ENCODE measurements around the gene PIK3AP1. TPM values are rescaled to one million over a fixed set of nuclear protein-coding genes. Genes with fewer than 3 reads are reported as not detected.
"Not testable (repeated sequence)": the region's sequence is repeated elsewhere in the genome, so short reads cannot be mapped to it uniquely, and the experiment has no call there.

PIK3AP1 gene

DNA sequence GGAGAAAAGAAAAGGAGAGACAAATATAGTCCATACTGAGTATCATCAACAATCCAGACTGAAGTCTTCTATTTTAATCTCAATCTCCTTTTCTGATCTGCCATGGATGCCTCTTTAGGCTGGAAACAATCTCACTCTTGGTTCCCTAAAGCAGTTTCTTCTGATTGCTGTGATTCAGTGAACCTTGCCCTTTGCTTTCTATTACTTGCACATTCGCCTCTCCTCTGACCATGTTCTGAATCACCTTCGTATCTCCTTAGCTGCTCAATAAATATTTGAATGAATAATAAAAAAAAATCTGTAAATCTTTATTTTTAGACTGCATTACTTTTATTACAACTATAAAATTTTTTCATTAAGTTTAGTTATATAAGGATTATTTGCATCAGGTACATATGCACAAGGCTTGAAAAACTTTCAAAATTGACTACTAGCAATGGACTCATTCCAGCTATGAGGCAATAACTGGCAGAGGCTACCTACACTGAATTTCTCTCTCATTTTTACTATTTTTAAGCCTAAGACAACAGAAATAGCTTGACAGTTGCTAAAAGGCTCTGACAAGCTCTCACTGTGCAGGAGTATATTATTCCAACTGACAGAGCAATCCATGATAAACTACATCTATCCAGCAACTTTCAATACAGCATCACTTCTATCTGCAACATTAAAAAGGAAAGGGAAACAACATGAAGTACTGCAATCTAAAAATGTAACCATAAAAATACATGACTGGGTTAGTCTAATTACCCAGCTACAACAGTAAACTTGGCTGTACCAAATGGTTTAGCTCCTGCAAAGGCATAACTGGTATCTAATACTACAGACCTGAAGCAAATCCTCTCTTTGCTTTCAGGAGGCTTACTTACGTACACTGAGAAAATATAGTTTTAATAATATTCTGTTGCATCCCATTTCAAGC is 159.1 kb downstream of the PIK3AP1 start:
- H3K36me3 ChIP-seq (ENCODE audit: insufficient read depth, low read length) = peaks cover 45% of the 10 kb centered on the region
- H3K9me3 ChIP-seq (replicated peaks; ENCODE audit: low read length) = no peaks in the 10 kb centered on the region
- H3K4me3 ChIP-seq (ENCODE audit: low read length) = no peak overlapping the region
- no peak overlapping the region for H3K9ac ChIP-seq (ENCODE audit: low read depth, low read length)
- no peak overlapping the region for H3K4me2 ChIP-seq (ENCODE audit: low read length)
- H3K4me1 ChIP-seq (ENCODE audit: control insufficient read depth, insufficient read depth, low read length) = peaks cover 14% of the 10 kb centered on the region
- no peaks in the 10 kb centered on the region for H3K27me3 ChIP-seq (ENCODE audit: control insufficient read depth, insufficient read depth, low read length)

DNA sequence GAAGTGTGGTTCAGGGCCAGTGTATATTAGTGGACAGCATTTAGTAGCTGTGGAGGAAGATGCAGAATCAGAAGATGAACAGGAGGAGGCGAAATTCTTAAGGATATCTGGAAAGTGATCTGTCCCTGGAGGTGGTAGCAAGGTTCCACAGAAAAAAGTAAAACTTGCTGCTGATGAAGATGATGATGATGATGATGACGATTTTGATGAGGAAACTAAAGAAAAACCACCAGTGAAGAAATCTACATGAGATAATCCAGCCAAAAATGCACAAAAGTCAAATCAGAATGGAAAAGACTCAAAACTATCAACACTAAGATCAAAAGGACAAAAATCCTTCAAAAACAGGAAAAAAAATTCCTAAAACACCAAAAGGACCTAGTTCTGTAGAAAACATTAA is 159.8 kb downstream of the PIK3AP1 start:
- Histone ChIP-seq H3K36me3 (ENCODE audit: insufficient read depth, low read length) (peaks cover 50% of the 10 kb centered on the region), H3K4me3 (ENCODE audit: low read length) (no peak overlapping the region), H3K27me3 (ENCODE audit: control insufficient read depth, insufficient read depth, low read length) (no peaks in the 10 kb centered on the region)

DNA sequence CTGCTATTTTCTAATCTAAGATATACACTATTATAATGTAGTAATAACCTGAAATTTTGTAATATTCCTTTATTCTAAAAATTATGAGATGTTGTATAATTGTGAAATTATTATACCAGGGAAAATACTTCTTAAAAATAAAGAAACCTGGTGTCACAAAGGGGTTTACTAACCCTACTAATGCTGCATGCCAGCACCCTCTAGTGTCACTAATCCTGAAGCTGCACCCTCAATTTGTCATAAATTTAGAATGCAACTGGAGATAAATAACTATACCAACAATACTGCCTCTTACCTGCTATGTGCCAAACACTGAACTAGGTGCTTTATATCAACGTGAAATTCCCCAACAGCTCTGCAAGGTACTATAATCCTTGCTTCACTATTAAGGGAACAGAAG is 164.3 kb downstream of the PIK3AP1 start:
- Histone ChIP-seq H3K36me3 (ENCODE audit: insufficient read depth, low read length) (peaks cover 64% of the 10 kb centered on the region), H3K4me1 (ENCODE audit: control insufficient read depth, insufficient read depth, low read length) (peaks cover 3% of the 10 kb centered on the region), H3K4me3 (ENCODE audit: low read length) (no peak overlapping the region), H3K4me2 (ENCODE audit: low read length) (no peak overlapping the region), H3K9me3 (replicated peaks; ENCODE audit: low read length) (no peaks in the 10 kb centered on the region), H3K27me3 (ENCODE audit: control insufficient read depth, insufficient read depth, low read length) (no peaks in the 10 kb centered on the region), H3K9ac (ENCODE audit: low read depth, low read length) (no peak overlapping the region)

More for the DNA sequence above, 159.8 kb downstream of the PIK3AP1 start:
- peaks cover 8% of the 10 kb centered on the region for H3K4me1 ChIP-seq (ENCODE audit: control insufficient read depth, insufficient read depth, low read length)
- H3K9me3 ChIP-seq (replicated peaks; ENCODE audit: low read length) = no peaks in the 10 kb centered on the region
- no peak overlapping the region for H3K4me2 ChIP-seq (ENCODE audit: low read length)
- no peak overlapping the region for H3K9ac ChIP-seq (ENCODE audit: low read depth, low read length)

DNA sequence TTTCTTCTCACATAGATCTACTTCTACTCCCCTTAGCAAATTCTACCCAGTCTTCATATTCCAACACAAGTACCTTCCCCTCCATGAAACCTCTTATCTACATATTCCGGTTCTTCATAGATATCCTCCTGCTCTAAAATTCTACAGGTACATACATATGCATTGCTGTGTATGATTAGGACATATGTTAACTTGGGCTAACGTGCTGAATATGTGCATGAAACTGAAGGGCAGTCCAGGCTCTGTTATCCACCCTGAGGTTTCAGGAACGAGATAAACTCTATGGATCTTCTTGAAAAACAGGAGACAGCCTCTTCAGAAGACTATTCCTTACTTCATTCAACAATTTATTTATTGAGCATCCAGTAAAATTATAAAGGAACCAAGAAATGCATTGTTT is 165.0 kb downstream of the PIK3AP1 start:
- Histone ChIP-seq H3K27me3 (ENCODE audit: control insufficient read depth, insufficient read depth, low read length) (no peaks in the 10 kb centered on the region), H3K9me3 (replicated peaks; ENCODE audit: low read length) (no peaks in the 10 kb centered on the region), H3K4me1 (ENCODE audit: control insufficient read depth, insufficient read depth, low read length) (no peaks in the 10 kb centered on the region), H3K4me3 (ENCODE audit: low read length) (no peak overlapping the region), H3K4me2 (ENCODE audit: low read length) (no peak overlapping the region), H3K9ac (ENCODE audit: low read depth, low read length) (no peak overlapping the region), H3K36me3 (ENCODE audit: insufficient read depth, low read length) (peaks cover 62% of the 10 kb centered on the region)

DNA sequence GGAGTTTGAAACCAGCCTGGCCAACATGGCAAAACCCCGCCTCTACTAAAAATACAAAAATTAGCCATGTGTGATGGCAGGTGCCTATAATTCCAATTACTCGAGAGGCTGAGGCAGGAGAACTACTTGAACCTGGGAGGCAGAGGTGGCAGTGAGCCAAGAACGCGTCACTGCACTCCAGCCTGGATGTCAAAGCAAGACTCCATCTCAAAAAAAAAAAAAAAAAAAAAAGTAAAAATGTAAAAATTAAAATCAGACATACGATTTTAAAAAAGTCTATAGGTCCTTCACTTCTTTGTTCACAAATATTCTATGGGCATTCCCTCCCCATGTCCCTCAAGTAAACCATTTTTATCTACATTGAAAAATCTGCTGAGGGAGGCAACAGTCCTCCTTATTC is 171.7 kb downstream of the PIK3AP1 start:
- Histone ChIP-seq H3K4me1 (ENCODE audit: control insufficient read depth, insufficient read depth, low read length) (no peaks in the 10 kb centered on the region), H3K36me3 (ENCODE audit: insufficient read depth, low read length) (peaks cover 55% of the 10 kb centered on the region), H3K27me3 (ENCODE audit: control insufficient read depth, insufficient read depth, low read length) (no peaks in the 10 kb centered on the region), H3K9ac (ENCODE audit: low read depth, low read length) (no peak overlapping the region), H3K9me3 (replicated peaks; ENCODE audit: low read length) (no peaks in the 10 kb centered on the region), H3K4me2 (ENCODE audit: low read length) (no peak overlapping the region), H3K4me3 (ENCODE audit: low read length) (no peak overlapping the region)

DNA sequence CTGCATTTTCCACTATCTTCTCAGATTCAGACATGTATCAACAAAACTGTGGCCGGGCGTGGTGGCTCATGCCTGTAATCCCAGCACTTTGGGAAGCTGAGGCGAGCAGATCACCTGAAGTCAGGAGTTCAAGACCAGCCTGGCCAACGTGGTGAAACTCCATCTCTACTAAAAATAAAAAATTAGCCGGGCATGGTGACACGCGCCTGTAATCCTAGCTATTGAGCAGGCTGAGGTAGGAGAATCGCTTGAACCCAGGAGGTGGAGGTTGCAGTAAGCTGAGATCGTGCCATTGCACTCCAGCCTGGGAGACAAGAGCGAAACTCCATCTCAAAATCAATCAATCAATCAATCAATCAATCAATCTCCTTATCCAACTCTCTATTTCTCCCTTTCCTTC is 174.8 kb downstream of the PIK3AP1 start:
- peaks cover 41% of the 10 kb centered on the region for H3K36me3 ChIP-seq (ENCODE audit: insufficient read depth, low read length)
- not testable (repeated sequence) for H3K4me1 ChIP-seq (ENCODE audit: control insufficient read depth, insufficient read depth, low read length); H3K4me2 ChIP-seq (ENCODE audit: low read length); H3K9me3 ChIP-seq (replicated peaks; ENCODE audit: low read length); H3K27me3 ChIP-seq (ENCODE audit: control insufficient read depth, insufficient read depth, low read length); H3K4me3 ChIP-seq (ENCODE audit: low read length); H3K9ac ChIP-seq (ENCODE audit: low read depth, low read length)

Small RNA genes lying within 50 kb of the gene (small RNA-seq; reads per million reads assigned to genes)
- gene RNA5SP324 (not detected), gene RNU6-1274P (not detected)

Data from skeletal muscle satellite cell (primary cell).